SK-N-SH treated with all-trans-retinoic acid at 6 μM for 48 hours (cell line): Measurements from ENCODE around the gene BCAM.

Experiments
- ATAC-seq: fragments of 200-7000 bp; cut with Tn5 transposase; 3 replicates; pipeline ENCODE4 v1.9.1; 2020; ENCODE audit warnings: mild to moderate bottlenecking, moderate library complexity
- ARNTL ChIP-seq: fragments of 450-650 bp; formaldehyde crosslinking; IDR thresholded peaks from 2 replicates; pipeline ENCODE4 v1.5.0; 2020; ENCODE audit warnings: low read depth, mild to moderate bottlenecking, moderate library complexity, borderline replicate concordance
- BACH2 ChIP-seq: fragments of 250-450 bp; sonication (Bioruptor Pico); IDR thresholded peaks from 2 replicates; pipeline ENCODE4 v1.9.0; 2021; ENCODE audit warnings: mild to moderate bottlenecking, borderline replicate concordance
- CREB5 ChIP-seq: fragments of 250-450 bp; sonication (Bioruptor Pico); IDR thresholded peaks from 2 replicates; pipeline ENCODE4 v1.5.1; 2020; ENCODE audit warnings: low read depth, mild to moderate bottlenecking, moderate library complexity
- CSDC2 ChIP-seq: fragments of 250-450 bp; sonication (Bioruptor Pico); IDR thresholded peaks from 2 replicates; pipeline ENCODE4 v1.5.0; 2020; ENCODE audit warnings: mild to moderate bottlenecking, moderate library complexity
- CSRNP3 ChIP-seq: fragments of 250-450 bp; sonication (Bioruptor Pico); IDR thresholded peaks from 2 replicates; pipeline ENCODE4 v1.5.1; 2021; ENCODE audit warnings: mild to moderate bottlenecking, moderate library complexity
- ESRRG ChIP-seq: fragments of 250-450 bp; sonication (Bioruptor Pico); IDR thresholded peaks from 2 replicates; pipeline ENCODE4 v1.6.1; 2021; ENCODE audit warnings: mild to moderate bottlenecking
- GLIS3 ChIP-seq: fragments of 250-450 bp; sonication (Bioruptor Pico); IDR thresholded peaks from 2 replicates; pipeline ENCODE4 v1.5.0; 2020; ENCODE audit warnings: mild to moderate bottlenecking, moderate library complexity
- OSR1 ChIP-seq: fragments of 250-450 bp; sonication (Bioruptor Pico); IDR thresholded peaks from 2 replicates; pipeline ENCODE4 v1.8.0; 2022; ENCODE audit warnings: moderate library complexity, mild to moderate bottlenecking, inconsistent platforms
- POU6F1 ChIP-seq: fragments of 250-450 bp; sonication (Bioruptor Pico); IDR thresholded peaks from 2 replicates; pipeline ENCODE4 v1.8.0; 2021; ENCODE audit warnings: low read depth, mild to moderate bottlenecking, moderate library complexity, borderline replicate concordance
- PPARA ChIP-seq: fragments of 250-450 bp; sonication (Bioruptor Pico); IDR thresholded peaks from 2 replicates; pipeline ENCODE4 v1.5.0; 2020; ENCODE audit warnings: mild to moderate bottlenecking, borderline replicate concordance
- RARB ChIP-seq: fragments of 250-450 bp; sonication (Bioruptor Pico); IDR thresholded peaks from 2 replicates; pipeline ENCODE4 v1.8.0; 2021; ENCODE audit warnings: mild to moderate bottlenecking, moderate library complexity
- SNAI2 ChIP-seq: fragments of 250-450 bp; sonication (Bioruptor Pico); IDR thresholded peaks from 2 replicates; pipeline ENCODE4 v1.5.0; 2020; ENCODE audit warnings: mild to moderate bottlenecking, moderate library complexity
- TCF4 ChIP-seq: fragments of 250-450 bp; sonication (Bioruptor Pico); IDR thresholded peaks from 2 replicates; pipeline ENCODE4 v1.8.0; 2021; ENCODE audit warnings: mild to moderate bottlenecking, moderate library complexity, borderline replicate concordance
- TOX ChIP-seq: fragments of 250-450 bp; sonication (Bioruptor Pico); IDR thresholded peaks from 2 replicates; pipeline ENCODE4 v1.8.0; 2021; ENCODE audit warnings: mild to moderate bottlenecking, moderate library complexity, borderline replicate concordance
- TSHZ2 ChIP-seq: fragments of 250-450 bp; sonication (Bioruptor Pico); IDR thresholded peaks from 2 replicates; pipeline ENCODE4 v1.5.0; 2020; ENCODE audit warnings: mild to moderate bottlenecking, moderate library complexity
- ZC3H10 ChIP-seq: fragments of 250-450 bp; sonication (Bioruptor Pico); IDR thresholded peaks from 2 replicates; pipeline ENCODE4 v1.5.1; 2021; ENCODE audit warnings: mild to moderate bottlenecking, moderate library complexity
- ZFP3 ChIP-seq: fragments of 250-450 bp; sonication (Bioruptor Pico); IDR thresholded peaks from 2 replicates; pipeline ENCODE4 v1.5.0; 2020; ENCODE audit warnings: mild to moderate bottlenecking, moderate library complexity
- ZFP30 ChIP-seq: fragments of 450-650 bp; formaldehyde crosslinking; IDR thresholded peaks from 2 replicates; pipeline ENCODE4 v1.5.0; 2022; ENCODE audit warnings: mild to moderate bottlenecking, moderate library complexity
- ZNF70 ChIP-seq: fragments of 450-650 bp; formaldehyde crosslinking; IDR thresholded peaks from 2 replicates; pipeline ENCODE4 v1.5.0; 2020; ENCODE audit warnings: mild to moderate bottlenecking, moderate library complexity

BCAM gene

GRCh38 chr19:44765033-44765948, 43.6 kb upstream of the BCAM start:
- no peak for ATAC-seq
- TF ChIP-seq OSR1 (CRISPR knock-in tag) (no peak), CREB5 (no peak), ZNF70 (no peak), RARB (CRISPR knock-in tag) (no peak), GLIS3 (CRISPR knock-in tag) (no peak), POU6F1 (no peak), SNAI2 (CRISPR knock-in tag) (no peak), ZFP30 (no peak), CSDC2 (no peak), CSRNP3 (no peak), TSHZ2 (CRISPR knock-in tag) (no peak), PPARA (CRISPR knock-in tag) (no peak), TOX (CRISPR knock-in tag) (no peak), ESRRG (CRISPR knock-in tag) (no peak), TCF4 (CRISPR knock-in tag) (no peak), BACH2 (no peak), ZFP3 (CRISPR knock-in tag) (no peak), ARNTL (CRISPR knock-in tag) (no peak), ZC3H10 (CRISPR knock-in tag) (no peak)

GRCh38 chr19:44765949-44766335, 43.0 kb upstream of the BCAM start:
- TF ChIP-seq RARB (CRISPR knock-in tag) (no peak), OSR1 (CRISPR knock-in tag) (no peak), ARNTL (CRISPR knock-in tag) (no peak), TSHZ2 (CRISPR knock-in tag) (no peak), TCF4 (CRISPR knock-in tag) (no peak)
- TF ChIP-seq, all 23 proteins: peak for 0
- no peak for ATAC-seq
